Endometrium (tissue), 2 donors: ENCODE data around the gene PRAC1.

Experiments used
- FAIRE-seq: peaks from 2 replicates; lab custom pipeline; 2012; peaks lifted over from hg19 to GRCh38; lab: Jason Lieb, UNC
- donor health status: control.
- donor health status: control.

PRAC1 gene

GRCh38 chr17:48704361-48705248, 17.7 kb downstream of the PRAC1 start:
- FAIRE-seq = no peak

GRCh38 chr17:48701864-48702532, 20.3 kb downstream of the PRAC1 start:
- no peak for FAIRE-seq

GRCh38 chr17:48693178-48693577, 29.1 kb downstream of the PRAC1 start:
- no peak for FAIRE-seq

- no peak for FAIRE-seq
These were observed 30.3 kb downstream of the PRAC1 start for GRCh38 chr17:48692049-48692448.

- FAIRE-seq = no peak
These were observed 31.7 kb downstream of the PRAC1 start for GRCh38 chr17:48690655-48691054.

GRCh38 chr17:48681609-48682008, 40.7 kb downstream of the PRAC1 start:
- no peak for FAIRE-seq

GRCh38 chr17:48679385-48680096, 42.8 kb downstream of the PRAC1 start:
- FAIRE-seq = no peak

- FAIRE-seq = no peak
These were observed 44.0 kb downstream of the PRAC1 start for GRCh38 chr17:48678141-48678971.

GRCh38 chr17:48676963-48677558, 45.3 kb downstream of the PRAC1 start:
- FAIRE-seq = no peak

- no peak for FAIRE-seq
These were observed 50.0 kb downstream of the PRAC1 start for GRCh38 chr17:48672340-48672739.
